Fibroblast of pulmonary artery (primary cell): Measurements from ENCODE around the gene SPAG16.

Experiments
- DNase-seq: peaks from one replicate; pipeline ENCODE4 v3.0.0-alpha.2; 2010; ENCODE audit warnings: low read depth
- H3K4me3 ChIP-seq: replicated peaks from 2 replicates; pipeline ENCODE4 v1.5.1; 2011; ENCODE audit warnings: low read depth, mild to moderate bottlenecking, control low read depth, low read length, moderate library complexity
- CTCF ChIP-seq: IDR thresholded peaks from 2 replicates; pipeline ENCODE4 v1.5.1; 2011; ENCODE audit warnings: mild to moderate bottlenecking, control low read depth, low read length, inconsistent platforms; ENCODE audit errors: missing control alignments

SPAG16 gene

GRCh38 chr2:214286011-214286410 lies 1001.7 kb downstream of the SPAG16 start:
- no peak for DNase-seq
- no peak for TF ChIP-seq CTCF
- H3K4me3 ChIP-seq = no peak overlapping the region

GRCh38 chr2:214293593-214293992 lies 1009.3 kb downstream of the SPAG16 start:
- no peak for TF ChIP-seq CTCF
- DNase-seq = no peak
- no peak overlapping the region for H3K4me3 ChIP-seq

GRCh38 chr2:214294426-214294825 lies 1010.2 kb downstream of the SPAG16 start:
- no peak overlapping the region for H3K4me3 ChIP-seq
- no peak for DNase-seq
- no peak for TF ChIP-seq CTCF

GRCh38 chr2:214297423-214297822 lies 1013.2 kb downstream of the SPAG16 start:
- no peak for DNase-seq
- TF ChIP-seq CTCF = no peak
- no peak overlapping the region for H3K4me3 ChIP-seq

- TF ChIP-seq CTCF = no peak
- DNase-seq = no peak
Measured at GRCh38 chr2:214310319-214310718, 1026.1 kb downstream of the SPAG16 start.

GRCh38 chr2:214311031-214311533 lies 1026.8 kb downstream of the SPAG16 start:
- H3K4me3 ChIP-seq = no peak overlapping the region
- no peak for DNase-seq
- no peak for TF ChIP-seq CTCF

More at GRCh38 chr2:214310319-214310718, 1026.1 kb downstream of the SPAG16 start:
- no peak overlapping the region for H3K4me3 ChIP-seq
